GM18907 (cell line): Measurements from ENCODE around the gene GRAMD4.

ENCODE experiments used
- ATAC-seq: cut with Tn5 transposase; IDR thresholded peaks from one replicate; pipeline ENCODE4 v1.9.1; 2021; ENCODE audit warnings: mild to moderate bottlenecking, moderate library complexity; ENCODE audit not compliant: unreplicated experiment

GRAMD4 gene, protein sequence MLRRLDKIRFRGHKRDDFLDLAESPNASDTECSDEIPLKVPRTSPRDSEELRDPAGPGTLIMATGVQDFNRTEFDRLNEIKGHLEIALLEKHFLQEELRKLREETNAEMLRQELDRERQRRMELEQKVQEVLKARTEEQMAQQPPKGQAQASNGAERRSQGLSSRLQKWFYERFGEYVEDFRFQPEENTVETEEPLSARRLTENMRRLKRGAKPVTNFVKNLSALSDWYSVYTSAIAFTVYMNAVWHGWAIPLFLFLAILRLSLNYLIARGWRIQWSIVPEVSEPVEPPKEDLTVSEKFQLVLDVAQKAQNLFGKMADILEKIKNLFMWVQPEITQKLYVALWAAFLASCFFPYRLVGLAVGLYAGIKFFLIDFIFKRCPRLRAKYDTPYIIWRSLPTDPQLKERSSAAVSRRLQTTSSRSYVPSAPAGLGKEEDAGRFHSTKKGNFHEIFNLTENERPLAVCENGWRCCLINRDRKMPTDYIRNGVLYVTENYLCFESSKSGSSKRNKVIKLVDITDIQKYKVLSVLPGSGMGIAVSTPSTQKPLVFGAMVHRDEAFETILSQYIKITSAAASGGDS

DNA sequence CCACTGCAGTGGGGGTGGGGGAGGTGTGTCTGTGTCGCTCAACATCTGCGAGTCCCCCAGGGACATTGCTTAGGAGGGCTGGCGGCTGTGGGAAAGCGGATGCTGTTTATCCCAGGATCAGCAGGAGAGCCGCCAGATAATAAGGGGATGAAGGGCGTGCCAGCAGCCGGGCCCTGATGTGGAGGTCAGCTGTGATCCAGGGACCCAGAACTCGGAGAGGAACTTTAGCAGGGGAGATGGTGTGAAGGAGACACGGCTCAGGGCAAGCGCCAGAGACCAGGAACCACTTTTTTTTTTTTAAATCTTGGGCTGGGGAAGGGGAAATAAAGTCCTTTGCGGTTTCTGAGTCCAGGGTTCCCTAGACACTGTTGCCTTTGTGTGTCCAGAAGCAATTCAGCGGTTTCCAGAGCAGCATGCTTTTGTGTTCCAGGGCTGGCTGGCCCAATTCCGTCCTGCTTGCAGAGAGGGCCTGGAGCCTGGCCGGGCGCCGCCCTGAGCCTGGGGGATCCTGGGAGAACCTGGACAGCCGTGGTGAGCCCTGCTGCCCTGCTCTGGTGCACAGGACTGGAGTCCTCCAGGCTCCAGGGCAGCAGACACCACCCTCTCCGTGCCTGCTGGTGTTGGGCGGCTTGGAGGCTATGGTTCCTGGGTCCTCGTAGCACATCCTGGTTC, at the start of gene GRAMD4:
Gene GRAMD4 (plus strand): TSS at position 557 of the 672 bp plus-strand sequence. CDS start 6,414 bp downstream, outside the sequence.
- no peak for ATAC-seq

DNA sequence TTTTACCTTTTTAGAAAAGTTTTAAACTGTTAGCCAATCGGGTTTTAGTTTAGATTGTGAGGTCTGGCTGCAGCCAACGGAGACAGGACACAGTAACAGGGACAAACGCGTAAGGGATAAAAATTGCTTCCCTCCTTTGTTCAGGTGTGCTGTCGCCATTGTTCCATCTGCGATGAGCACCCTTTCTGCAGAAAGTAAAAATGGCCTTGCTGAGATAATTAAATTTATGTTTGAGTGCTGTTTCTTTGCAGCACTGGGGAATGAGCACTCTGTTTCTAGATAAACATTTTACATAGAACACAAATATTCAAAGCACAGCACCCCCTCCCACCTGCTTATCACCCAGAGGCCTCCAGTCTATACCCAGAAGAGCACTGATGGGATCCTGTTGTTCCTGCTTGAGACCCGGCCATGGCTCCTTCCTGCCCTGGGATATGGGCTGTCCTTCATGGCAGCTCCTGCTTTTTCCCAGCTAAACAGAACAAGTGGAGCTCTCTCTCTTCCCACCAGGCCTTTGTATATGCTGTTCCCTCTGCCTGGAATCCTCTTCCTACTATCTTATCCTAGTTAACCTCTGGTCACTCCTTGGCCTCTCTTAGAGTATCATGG, 48.4 kb upstream of the GRAMD4 start:
- no peak for ATAC-seq

DNA sequence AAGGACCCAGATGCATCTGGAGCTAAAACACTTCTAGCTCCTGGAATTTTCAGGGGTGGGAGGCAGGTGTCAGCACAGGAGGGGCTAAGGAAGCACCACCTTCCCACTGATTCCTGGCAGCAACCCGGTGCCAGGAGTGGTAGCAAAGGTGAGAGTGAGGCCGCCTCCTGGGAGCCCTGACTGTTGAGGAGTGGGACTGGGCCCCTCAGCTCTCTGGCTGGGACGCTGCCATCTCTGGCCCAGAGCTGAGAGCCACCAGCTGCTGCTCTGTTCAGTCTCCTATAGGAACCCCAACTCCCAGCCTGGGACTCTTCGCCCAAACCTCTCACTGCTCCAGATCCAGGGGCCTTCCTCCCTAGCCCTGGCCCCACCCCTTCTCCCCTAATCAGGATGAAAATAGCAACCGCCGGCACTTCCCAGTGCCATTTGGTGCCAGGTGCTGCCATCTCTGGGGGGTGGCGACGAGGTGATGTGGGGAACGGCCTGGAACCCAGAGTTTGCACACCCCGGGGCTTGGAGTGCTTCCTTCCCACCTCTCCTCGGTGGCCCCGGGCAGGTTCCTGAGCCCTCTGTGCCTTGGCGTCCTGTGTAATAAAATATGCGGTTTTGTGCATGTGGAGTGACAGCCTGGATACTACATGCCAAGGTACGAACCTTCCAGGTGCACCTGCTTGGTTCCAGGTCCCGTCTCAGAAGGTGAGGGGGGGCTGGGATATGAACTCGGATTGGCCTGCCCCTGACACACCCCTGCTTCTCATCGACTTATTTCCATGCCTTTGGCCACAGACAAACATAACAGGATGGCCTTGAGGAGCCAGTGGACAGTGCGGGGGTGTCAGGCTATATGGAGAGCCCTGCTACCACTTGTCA, 47.0 kb upstream of the GRAMD4 start:
- no peak for ATAC-seq

DNA sequence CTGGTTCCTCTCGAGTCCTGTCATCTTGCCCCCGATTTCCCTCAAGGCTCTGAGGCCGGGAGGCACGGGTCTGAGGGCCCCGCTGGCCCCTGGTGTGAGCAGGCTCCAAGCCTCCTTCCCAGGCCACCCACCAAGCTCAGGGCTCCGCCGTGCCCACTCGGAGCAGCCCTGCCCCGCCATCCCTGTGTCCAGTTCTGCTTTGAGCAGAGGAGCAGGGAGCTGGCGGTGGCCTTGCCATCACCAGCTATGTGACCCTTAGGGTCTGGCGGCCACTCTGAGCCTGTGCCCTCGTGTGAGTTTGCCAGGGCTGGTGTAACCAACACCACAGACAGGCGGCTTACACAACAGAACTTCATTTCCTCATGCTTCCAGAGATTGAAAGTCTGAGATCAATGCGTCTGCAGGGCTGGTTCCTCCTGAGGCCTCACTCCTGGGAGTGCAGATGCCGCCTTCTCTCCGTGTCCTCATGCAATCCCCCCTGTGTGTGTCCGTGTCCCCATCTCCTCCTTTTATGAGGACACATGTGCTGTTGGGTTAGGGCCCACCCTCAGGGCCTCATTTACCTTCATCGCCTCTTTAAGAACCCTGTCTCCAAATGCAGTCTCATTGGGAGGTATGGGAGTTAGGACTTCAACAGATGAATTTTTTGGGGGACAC, 46.3 kb upstream of the GRAMD4 start:
- no peak for ATAC-seq

DNA sequence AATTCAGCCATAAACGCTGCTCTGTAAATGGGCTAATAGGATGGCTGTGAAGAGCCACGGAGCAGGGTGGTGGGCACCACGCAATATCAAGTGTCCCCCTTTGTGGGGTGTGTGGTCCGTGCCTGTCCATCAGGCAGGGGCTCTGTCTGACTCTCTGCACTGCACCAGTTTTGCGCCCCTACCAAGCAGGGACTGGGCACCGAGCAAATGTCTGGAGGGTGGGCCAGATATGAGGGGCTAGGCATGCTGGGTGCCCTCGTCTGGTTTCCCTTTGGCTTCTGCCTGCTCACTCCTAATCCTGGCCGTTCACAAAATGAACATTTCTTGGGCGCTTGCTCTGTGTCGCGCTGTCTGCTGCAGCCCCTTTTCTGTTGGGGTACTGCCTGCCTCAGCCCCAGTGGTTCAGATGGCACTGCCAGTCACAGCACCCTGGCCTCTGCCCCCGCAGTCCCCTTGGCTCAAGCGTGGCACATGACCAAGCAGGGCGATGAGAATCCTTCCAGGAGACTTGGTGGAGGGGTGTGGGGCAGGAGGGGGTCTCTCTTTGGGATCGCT, 45.7 kb upstream of the GRAMD4 start:
- no peak for ATAC-seq

DNA sequence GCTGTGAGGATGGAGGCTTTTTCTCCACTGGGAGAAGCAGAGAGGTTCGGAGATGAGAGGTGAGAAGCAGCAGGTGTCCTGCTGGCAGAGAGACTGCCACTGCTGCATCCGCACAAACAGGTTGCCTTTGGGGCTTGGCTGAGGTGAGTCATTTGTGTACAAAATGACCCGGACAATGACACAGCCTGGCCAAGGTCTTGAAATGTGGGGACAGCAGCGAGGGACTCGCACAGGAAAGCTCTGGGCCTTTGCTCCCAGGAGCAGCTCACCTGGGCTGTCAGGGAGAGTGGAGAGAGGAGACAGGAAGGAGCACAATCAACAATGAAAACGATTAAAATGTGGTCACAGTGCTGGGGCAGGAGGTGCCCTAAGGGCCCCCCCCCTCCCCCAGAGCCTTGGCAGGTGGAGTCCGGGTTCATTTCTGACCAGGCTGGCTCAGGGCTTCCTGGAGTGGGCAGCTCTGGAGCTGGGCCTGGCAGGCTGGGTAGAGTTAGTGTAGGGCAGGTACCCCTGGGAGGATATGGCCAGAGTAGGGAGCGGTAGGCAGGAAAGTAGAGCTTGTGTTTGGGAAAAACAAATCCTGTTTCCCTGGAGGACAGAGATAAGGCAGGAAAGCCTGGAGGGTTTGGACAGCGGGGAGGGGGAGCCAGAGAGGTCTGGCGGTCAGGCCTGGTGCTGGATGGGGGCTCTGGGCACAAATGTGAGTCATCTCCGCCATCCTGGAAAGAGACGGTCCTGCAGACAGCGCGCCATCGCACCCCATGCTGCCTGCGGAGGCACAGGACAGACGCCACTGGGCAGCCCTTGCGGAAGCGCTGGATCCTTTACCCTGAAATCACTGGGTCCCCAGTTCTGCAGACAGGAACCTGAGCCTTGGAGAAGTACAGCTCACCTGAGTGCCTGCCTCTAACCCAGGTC, 44.9 kb upstream of the GRAMD4 start:
- ATAC-seq = no peak

DNA sequence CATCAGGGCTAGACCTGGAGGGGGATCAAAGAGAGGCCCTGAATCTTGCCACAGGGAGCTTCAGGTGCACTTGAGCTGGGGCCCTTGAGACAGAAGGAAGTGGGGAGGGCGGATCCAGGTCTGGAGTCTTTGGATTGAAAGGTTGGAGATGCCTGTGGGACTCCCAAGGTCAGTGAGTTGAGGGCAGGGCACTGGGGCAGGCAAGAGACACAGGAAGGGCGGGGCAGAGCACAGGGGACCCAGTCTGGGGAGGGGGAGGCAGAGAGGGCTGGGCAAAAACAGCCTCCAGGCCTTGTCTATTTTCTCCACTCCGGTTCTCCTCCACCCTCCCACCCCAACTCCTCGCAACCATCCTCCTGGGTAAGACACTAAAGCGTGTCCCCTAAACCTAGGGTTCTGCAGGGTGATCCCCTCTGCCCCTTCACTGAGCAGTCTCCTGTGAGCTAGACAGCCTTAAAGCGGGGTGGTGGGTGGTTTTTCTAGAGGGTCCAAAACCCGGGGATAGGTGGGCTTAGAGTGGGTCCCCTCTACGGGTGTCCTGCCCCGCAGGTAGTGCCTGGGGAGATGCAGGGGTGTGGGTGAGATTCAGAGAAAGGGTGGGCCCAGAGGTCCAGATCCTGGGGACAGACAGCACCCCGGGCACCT, 44.2 kb upstream of the GRAMD4 start:
- ATAC-seq = no peak

DNA sequence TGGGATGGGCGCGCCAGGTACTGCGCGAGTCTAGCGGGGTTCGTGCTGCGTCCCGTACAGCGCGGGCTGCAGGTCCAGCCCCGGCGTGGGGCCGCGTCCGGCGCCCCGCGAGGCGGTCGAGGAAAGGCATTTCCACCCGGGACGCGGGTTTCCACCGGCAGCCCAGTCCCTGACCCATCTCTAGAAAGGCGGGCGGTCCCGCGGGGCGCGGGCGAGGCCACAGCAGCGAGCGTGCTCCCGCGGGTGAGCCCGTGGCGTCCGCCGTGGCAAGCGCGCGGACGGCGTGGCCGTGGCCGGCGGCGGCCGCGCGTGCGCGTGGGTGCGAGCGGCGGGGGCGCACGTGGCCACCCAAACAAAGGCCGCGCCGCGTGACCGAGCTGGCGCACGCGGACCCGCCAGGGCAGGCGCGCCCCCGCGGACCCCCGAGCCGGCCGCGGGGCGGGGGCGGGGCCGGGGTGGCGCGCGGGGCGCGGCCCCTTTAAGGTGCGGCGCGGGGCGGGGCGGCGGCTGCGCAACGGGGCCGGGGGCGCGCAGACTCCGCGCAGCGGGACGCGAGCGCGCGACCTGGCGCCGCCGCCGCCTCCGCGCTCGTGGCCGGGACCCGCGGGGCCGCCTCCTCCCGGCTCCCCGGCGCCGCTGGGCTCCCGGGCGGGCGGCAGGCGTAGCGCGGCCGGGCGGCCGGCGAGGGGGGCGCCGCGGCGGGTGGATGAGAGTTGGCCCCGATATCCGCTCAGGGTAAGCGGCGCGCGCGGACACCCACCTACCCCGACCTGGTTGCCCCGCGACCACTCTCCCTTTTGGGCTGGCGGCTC, 43.4 kb upstream of the GRAMD4 start:
- ATAC-seq = no peak

DNA sequence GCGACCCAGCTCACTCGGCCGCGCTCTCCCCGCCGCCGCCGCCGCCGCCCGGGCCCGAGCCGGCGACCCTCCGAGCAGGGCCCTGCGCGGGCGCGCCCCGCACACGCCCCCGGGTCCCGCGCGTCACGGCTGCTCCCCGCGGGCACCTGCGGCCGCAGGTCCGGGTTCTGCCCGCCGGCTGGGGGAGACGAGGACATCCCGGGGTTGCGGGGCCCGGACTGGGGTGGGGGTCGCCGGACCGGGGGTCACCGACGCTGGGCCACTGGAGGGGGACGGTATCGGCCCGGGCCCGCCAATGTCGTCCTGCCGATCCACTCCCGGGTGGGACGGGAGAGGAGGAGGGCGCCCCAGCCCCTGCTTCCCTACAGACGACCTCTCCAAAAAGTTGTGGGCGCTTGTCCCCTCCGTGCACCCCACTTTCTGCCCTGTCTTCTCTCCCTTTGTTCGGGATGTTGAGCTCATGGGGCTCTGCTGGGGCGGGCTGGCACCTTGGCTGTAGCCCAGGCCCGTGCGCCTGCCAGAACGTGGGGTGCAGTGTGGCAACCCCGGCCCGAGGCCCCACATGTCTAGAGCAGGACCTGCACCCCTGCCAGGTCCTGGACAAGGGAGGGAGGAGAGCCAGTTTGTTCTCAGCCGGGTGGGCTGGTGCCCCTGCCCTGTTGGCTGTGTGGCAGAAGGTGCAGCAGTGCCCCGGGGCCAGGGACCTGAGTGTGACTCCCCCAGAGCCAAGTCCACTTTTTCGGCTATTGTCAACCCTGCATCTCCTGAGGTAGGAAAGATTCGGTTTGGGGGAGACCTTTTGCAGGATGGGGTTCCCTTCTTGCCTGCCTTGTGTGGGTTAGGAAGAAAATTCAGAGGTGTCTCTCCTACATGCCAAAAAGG, 42.6 kb upstream of the GRAMD4 start:
- no peak for ATAC-seq

DNA sequence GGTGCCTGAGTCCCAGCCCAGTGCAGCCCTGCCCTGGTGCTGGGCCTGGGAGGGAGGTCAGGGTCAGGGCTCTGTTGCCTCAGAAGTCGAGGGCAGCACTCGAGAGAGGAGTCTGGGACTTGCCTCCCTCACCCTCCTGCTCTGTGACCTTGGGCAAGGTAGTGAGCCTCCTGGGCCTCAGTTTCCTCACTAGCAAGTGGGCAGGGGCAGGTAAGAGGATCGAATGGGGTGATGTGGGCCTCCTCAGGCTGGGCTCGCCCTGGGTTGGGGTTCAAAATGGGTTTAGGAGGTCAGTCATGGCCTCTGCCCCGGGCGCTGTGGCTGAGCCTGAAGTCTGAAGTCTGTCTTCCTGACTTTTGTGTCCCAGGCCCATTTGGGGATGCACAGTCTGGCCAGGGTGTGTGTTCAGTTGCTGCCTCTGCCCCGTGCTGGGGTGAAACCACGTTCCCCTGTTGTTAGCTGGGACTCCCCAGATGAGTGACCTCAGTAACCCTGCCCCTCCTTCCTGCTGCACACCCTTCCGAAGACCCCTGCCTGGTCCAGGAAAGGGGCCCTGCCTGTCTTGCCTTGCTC, 41.8 kb upstream of the GRAMD4 start:
- no peak for ATAC-seq

DNA sequence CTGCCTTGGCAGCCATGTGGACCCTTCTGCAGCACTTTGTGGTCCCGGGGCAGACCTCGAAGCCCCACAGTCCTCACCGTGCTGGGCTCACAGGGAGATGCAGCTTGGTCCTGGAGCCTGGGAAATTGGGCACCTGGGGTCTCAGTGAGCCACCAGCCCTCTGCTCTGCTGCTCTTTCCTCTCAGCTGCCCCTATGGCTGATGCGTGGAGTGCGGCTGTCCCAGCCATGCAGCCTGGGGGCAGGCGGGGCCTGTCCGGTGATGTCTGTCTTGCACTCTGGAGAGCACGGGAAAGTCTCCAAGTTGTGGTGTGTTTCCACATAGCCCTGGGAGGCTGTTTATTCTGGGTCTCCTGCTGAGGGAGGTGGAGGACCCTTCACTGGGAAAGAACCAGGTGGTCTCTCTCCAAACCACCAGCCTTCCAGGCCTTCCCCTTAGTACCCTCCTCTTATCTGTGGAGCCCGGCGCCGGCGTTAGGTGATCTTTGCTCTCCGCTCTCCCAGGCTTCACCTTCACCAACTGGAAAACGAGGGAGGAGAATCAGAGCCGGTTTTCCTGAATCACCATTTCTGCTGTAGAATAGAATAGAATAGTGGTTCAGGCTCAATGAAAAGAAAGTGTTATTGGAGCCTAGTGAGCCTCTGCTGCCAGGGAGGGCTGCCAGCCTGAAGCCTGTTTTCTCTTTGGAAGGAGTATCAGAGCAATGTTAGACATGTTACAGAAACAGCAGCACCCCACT, 41.2 kb upstream of the GRAMD4 start:
- no peak for ATAC-seq

DNA sequence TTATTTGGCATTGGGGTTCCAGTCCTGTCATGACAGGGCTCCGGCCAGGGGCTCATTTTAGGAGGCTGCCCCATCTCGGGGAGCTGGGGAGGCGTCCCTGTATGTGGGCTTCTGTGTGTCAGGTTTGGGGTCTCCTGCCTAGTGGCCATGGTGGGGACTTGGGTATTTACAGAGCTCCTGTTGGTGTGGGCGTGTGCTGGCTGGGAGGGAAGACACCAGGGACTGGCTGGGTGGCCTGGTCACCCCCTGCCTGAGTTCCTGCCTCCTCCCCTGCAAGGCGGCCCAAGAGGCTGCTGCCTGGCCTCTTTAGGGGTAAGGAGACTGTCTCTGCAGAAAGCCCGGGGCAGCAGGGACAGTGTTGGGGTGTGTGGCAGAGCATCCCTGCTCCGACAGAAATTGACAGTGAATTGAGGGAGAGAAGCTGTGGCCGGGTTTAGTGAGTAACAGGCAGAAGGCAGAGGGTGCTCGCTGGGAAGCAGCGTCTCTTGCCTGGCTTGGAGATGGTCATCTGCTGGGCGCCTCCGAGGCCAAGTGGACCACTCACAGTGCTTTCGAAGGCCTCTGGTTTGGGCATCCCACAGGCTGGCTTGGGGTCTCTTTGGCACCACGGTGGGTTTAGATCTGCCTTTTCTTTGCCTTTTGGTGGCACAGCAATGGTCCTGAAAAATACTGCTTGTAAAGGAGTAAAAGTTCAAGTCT, 40.3 kb upstream of the GRAMD4 start:
- no peak for ATAC-seq

DNA sequence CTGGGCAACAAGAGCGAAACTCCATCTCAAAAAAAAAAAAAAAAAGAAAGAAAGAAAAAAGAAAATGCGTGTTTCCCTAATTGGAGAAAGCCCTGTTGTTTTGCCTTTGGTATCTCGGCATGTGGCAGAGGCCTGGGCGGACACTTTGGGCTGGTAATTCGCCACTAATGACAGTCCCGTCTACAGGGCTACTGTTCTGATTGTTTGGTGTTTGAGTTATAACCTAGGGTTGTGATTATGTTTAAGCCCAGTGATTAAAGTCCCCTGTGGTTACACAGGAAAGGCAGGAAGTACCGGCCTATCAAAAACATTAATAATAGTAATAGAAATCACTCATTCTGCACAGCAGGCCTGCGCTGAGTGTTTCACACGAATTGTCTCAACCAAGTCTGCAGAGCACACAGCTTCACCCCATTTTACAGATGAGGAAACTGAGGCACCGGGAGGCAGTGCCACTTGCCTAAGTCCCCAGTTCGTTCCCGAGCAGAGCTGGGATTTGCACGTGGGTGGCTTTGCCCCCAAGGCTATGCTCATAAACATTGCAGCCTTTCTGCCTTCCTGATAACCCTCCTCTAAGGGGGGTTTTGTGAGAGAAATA, 39.1 kb upstream of the GRAMD4 start:
- no peak for ATAC-seq

DNA sequence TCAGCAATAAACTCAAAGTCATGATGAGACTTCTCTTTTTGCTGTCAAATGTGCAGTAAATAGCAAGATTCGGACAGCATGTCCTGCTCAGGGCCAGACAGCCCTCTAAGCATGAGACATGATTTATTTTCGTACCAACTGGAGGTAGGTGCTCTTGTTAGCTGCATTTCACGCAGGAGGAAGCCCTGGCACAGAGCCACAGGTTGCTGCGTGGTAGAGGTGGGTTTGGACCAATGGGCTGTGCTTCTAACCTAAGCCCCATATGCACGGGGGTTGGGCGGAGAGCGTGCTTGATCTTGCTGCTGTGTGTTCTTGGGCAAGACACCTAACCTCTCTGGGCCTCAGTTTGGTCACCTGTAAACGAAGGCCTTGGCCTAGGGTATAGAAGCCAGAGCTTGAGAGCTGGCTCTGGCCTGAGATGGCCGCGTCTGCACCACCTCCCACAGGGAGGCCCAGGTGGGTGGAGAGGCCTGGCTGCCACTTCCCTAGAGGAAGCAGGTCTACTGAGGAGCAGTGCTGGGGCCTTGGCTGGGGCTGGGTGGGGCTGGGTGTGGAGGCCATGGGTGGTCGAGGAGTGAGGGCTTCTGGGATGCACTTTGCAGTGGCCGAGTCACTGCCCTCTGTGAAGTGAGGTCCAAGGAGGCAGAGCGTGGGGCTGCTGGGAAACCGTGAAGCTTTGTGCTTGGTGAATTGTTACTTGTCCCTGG, 38.5 kb upstream of the GRAMD4 start:
- ATAC-seq = no peak
